Measurements from ENCODE around the gene CYFIP1. TPM values are rescaled to one million over a fixed set of nuclear protein-coding genes. Genes with fewer than 3 reads are reported as not detected.

Gene CYFIP1
- total and polyA plus RNA-seq, 2 of the 13 experiments (the other 11 are each of a cell fraction or from before 2014, with no cell fraction given), result 38.1 to 58.3 TPM

DNA sequence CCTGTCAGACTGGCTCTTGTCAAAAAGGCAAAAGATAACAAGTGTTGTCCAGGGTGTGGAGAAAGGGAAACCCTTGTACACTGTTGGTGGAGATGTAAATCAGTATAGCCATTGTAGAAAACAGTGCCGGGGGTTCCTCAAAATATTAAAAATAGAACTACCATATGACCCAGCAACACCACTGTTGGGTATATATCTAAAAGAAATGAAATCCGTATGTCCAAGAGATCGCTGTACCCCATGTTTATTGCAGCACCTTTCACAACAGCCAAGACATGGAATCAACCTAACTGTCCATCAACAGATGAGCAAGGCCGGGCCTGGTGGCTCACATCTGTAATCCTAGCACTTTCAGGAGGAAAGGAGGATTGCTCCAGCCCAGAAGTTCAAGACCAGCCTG, 6.2 kb downstream of the CYFIP1 start:
- intact Hi-C loops (cut with micrococcal nuclease; ENCODE audit: unreplicated experiment) (loop anchor here (10.0 kb wide), 1 partner anchor 139 kb away; the partner anchor contains the start of gene NIPA2), in situ Hi-C loops (cut with HindIII; ENCODE audit: extremely low pct_ligation_motif_present, low pct_unique_long_range_greater_than_20kb) (no loop called here)
- Histone ChIP-seq H3K4me1 (ENCODE audit: insufficient read depth, low read length) (peaks cover 60% of the 10 kb centered on the region), H3K9ac (ENCODE audit: insufficient read depth, low read depth, low read length) (no peak overlapping the region), H3K36me3 (replicated peaks in 1 of 2; ENCODE audit: control insufficient read depth in 1 of 2, insufficient read depth in 2 of 2, low read length in 2 of 2) (no peaks in the 10 kb centered on the region), H3K4me2 (ENCODE audit: low read depth, low read length) (peak overlapping the region; percentile 55; the same call in 1 of the 2 replicates), H2AFZ (ENCODE audit: low read length) (no peak overlapping the region), H3K27ac (ENCODE audit: extremely low read length, insufficient read depth, low read length) (peak overlapping the region; percentile 39), H3K9me3 (ENCODE audit: low read length) (no peaks in the 10 kb centered on the region), H4K20me1 (ENCODE audit: insufficient read depth, low read length) (peaks cover 24% of the 10 kb centered on the region), H3K27me3 (ENCODE audit: control insufficient read depth in 1 of 2, insufficient read depth in 2 of 2, low read length in 2 of 2) (no peaks in the 10 kb centered on the region; a peak in 1 of 5 replicates), H3K79me2 (ENCODE audit: insufficient read depth, low read length) (peaks cover 81% of the 10 kb centered on the region), H3K4me3 (replicated peaks in 1 of 3; ENCODE audit: insufficient read depth in 1 of 3, low read depth in 2 of 3, low read length in 3 of 3) (no peak overlapping the region; a peak in 1 of 6 replicates)
- no peak for ATAC-seq
- 90% methylated on average over 4 of the region's 4 CpGs for WGBS (ENCODE audit: low lambda C conversion rate)
- no peak for FAIRE-seq
- CTCF ChIA-PET (ENCODE audit: low intra/inter-chr PET ratio, low total read pairs), result no interaction called here
- POLR2A ChIA-PET, result no interaction called here
- DNase-seq (ENCODE audit: low spot score), result no peak
- BruUV-seq (replicated peaks), result no TSS peak
- TF ChIP-seq TERF1 (CRISPR knock-in tag; IDR thresholded peaks at IDR 0.05), result no peak
- TF ChIP-seq PBX2 (CRISPR knock-in tag; IDR thresholded peaks at IDR 0.05), result no peak
- TF ChIP-seq ERF (CRISPR knock-in tag; IDR thresholded peaks at IDR 0.05), result no peak
- no peak for TF ChIP-seq RFX1 (IDR thresholded peaks at IDR 0.05)
- TF ChIP-seq U2AF2 (IDR thresholded peaks at IDR 0.05; ENCODE audit: low read depth, low read length), result no peak
- no peak for TF ChIP-seq ZNF761 (CRISPR knock-in tag; conservative IDR thresholded peaks at IDR 0.05)
- TF ChIP-seq MAFK (conservative IDR thresholded peaks at IDR 0.05 in 1 of 2, IDR thresholded peaks at IDR 0.05 in 1 of 2; ENCODE audit: low read length in 2 of 2), result no peak
- TF ChIP-seq TFAP4 (IDR thresholded peaks at IDR 0.05; ENCODE audit: borderline replicate concordance, low read depth), result no peak
- no peak for TF ChIP-seq ZC3H4 (CRISPR knock-in tag; IDR thresholded peaks at IDR 0.05; ENCODE audit: borderline replicate concordance)
- no peak for TF ChIP-seq HOXA3 (CRISPR knock-in tag; IDR thresholded peaks at IDR 0.05)
- TF ChIP-seq ATF1 (CRISPR knock-in tag; IDR thresholded peaks at IDR 0.05), result no peak
- no peak for TF ChIP-seq USF2 (IDR thresholded peaks at IDR 0.05; ENCODE audit: low read depth, low read length)
- no peak for TF ChIP-seq USF2 (CRISPR knock-in tag; IDR thresholded peaks at IDR 0.05; ENCODE audit: borderline replicate concordance)
- no peak for TF ChIP-seq HES4 (CRISPR knock-in tag; IDR thresholded peaks at IDR 0.05; ENCODE audit: borderline replicate concordance)
- TF ChIP-seq FOXA1 (IDR thresholded peaks at IDR 0.05), result no peak
- TF ChIP-seq FOXA1 (CRISPR knock-in tag; IDR thresholded peaks at IDR 0.05), result no peak
- no peak for TF ChIP-seq DZIP1 (CRISPR knock-in tag; IDR thresholded peaks at IDR 0.05)
- no peak for TF ChIP-seq RCOR2 (CRISPR knock-in tag; IDR thresholded peaks at IDR 0.05)
